Skeletal muscle cell (primary cell): ENCODE results near the gene RXRB.

ENCODE experiments used
- DNase-seq: peaks from one replicate; pipeline ENCODE4 v3.0.0-alpha.2; 2010; ENCODE audit warnings: low read depth
- H3K4me3 ChIP-seq: 2 replicates; pipeline ENCODE4 v1.5.1; 2011; ENCODE audit warnings: low read depth, mild to moderate bottlenecking, control low read depth, low read length, moderate library complexity

The RXRB gene

DNA sequence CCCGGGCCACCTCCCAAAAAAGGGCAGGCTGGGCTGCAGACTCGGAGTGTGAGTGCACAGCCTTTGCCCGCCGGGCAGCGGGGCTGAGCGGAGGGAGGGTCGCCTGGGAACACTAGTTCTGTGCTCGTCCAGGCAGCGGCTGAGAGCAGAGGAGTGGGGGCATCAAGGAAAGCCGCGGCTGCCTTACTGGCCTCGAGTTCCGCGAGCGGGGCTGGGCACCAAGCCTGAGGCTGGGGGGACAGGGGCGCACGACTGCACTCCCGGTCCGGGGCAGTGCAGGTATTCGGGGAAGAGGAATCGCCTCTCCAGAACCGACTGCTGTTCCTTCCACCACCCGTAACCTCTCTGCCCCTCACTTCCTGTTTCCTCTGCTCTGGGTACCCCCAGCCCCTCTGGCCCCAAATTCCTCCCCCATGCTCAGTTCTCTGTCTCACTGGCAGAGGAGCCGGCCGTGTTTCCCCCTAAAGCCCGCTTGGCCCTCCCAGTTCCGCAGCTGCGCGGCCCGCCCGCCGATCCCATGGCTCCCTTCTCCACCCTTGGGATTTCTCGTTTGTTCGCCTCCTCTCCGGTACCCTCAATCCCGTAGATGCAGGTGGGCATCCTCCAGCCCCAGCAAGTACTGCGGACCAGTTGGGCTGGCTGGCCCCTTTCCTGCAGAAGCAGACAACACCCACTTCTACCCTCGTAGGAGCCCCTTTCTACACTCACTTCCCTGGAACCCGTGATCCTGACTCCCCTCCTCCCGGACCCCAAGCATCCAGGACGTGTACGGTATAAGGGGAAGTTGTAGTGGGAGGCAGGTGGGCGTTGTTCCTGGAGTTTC lies 12.9 kb upstream of the RXRB start:
- DNase-seq, result no peak
- peak overlapping the region; percentile 58 for H3K4me3 ChIP-seq

DNA sequence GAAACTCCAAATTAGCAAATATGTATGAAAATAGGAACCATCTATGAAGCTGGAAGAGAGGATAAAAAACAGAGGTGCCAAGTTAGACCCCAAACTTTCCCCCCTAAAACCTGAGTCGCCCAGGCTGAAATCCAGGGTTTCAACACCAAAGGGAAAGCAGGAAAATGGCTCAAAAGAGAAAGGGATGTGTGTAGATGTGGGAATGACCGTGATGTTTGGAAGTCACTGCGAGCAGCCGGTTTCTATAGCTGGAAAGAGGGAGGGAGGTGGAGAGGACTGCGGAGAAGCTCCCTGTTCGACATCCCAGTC lies 12.3 kb upstream of the RXRB start:
- DNase-seq, result no peak
- H3K4me3 ChIP-seq, result peak overlapping the region; percentile 58

DNA sequence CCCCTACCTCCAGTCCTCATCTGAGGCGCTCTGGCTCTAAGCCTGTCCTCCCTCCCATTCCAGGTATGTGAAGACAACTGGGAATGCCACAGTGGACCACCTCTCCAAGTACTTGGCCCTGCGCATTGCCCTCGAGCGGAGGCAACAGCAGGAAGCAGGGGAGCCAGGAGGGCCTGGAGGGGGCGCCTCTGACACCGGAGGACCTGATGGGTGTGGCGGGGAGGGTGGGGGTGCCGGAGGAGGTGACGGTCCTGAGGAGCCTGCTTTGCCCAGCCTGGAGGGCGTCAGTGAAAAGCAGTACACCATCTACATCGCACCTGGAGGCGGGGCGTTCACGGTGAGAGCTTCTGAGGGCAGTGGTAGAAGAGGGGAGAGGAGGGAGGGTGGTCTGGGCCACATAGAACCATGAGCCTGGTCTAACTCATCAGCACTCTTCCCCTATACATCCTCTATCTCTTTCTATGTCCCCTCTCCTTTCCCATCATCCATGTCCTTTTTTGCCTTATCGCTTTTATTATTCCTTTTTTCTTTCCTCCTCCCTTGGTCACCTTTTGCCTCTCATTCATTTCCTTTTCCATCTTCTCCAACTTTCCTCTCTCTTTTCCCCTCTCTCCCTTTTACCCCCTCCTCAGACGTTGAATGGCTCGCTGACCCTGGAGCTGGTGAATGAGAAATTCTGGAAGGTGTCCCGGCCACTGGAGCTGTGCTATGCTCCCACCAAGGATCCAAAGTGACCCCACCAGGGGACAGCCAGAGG lies 11.4 kb upstream of the RXRB start:
- H3K4me3 ChIP-seq, result no peak overlapping the region

DNA sequence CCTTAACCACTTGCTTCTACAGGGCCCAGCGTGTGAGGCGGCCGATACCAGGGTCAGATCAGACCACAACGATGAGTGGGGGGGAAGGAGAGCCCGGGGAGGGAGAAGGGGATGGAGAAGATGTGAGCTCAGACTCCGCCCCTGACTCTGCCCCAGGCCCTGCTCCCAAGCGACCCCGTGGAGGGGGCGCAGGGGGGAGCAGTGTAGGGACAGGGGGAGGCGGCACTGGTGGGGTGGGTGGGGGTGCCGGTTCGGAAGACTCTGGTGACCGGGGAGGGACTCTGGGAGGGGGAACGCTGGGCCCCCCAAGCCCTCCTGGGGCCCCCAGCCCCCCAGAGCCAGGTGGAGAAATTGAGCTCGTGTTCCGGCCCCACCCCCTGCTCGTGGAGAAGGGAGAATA lies 10.7 kb upstream of the RXRB start:
- DNase-seq, result no peak
- no peak overlapping the region for H3K4me3 ChIP-seq

More for the DNA sequence above, 11.4 kb upstream of the RXRB start:
- no peak for DNase-seq

DNA sequence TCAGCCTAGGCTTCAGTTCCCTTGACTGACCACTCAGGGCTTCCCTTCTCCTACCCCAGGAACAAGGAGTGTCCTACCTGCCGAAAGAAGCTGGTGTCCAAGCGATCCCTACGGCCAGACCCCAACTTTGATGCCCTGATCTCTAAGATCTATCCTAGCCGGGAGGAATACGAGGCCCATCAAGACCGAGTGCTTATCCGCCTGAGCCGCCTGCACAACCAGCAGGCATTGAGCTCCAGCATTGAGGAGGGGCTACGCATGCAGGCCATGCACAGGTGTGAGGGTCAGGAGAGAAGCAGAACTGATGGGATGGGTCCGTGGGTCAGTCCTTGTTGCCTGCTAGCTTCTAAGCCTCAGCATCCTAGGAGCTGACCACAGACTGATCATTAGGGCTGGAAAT lies 9.4 kb upstream of the RXRB start:
- DNase-seq, result no peak
- no peak overlapping the region for H3K4me3 ChIP-seq

DNA sequence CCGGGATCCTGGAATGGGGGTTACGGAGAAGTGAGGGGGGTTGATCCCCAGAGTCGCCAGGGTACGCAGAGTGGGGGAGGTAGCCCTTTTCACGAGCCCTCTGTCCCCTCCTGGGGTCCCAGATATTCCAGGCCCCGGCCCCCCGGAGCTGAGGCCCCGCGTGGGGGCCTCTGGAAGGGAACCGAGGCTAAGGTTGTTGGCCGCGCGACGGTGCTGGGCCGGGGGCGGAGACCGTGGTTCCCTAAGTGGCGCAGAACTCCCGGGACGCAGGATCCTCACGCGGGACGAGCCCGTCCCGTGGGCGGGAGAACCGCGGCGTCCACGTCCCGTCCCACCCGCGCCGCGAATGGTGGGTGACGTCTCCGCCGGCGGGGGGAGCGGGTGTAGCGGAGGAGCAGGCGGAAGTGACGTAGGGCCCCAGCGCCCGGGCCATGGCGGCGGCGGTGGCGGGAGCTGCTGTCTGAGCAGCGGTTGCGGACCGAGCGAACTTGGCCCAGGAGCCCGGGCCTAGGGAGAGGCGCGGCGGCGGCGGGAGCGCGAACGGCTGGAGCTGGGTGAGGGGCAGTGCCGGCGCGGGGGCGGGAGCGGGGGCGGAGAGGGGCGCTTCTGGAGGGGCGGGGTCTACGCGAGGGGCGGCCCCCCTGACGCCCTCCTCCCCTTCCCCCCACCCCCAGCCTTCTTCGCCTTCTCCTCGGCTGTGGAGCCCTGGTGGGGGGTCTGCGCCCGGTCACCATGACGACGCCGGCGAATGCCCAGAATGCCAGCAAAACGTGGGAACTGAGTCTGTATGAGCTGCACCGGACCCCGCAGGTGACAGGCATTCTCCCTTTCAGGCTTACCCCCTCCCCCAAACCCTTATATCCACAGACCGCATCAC lies 7.9 kb upstream of the RXRB start, which contains the start of gene RING1:
Gene RING1 (plus strand): TSS at position 410 of the 877 bp plus-strand sequence. CDS start 323 bp downstream, at position 733.
- H3K4me3 ChIP-seq, result peak within 1 kb of the TSS; percentile 95

DNA sequence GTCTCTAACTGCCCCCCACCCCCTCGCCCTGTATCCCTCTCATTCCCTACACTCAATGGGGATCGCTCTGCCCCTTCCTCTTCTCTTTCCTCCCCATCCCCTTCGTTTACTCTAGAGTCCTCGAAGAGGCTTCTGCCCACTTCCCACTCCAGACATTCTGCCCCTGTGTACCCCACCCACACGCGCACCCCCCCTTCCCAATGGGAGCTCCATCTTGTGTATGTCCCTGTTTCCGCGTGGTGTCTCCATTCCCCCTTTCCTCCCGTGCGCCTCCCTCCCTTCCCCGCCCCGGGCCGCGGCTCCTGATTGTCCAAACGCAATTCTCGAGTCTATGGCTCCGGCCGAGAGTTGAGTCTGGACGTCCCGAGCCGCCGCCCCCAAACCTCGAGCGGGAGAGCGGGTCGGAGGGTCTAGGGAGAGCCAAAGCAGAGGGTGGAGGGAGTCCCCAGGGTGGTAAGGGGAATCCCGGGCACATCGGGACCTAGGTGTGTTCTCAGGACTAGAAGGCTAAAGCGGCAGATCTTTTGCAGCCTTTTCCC lies 7.2 kb upstream of the RXRB start:
- peak overlapping the region; percentile 95 for H3K4me3 ChIP-seq
- no peak for DNase-seq

More for the DNA sequence above, 7.9 kb upstream of the RXRB start, which contains the start of gene RING1:
- DNase-seq, result no peak

DNA sequence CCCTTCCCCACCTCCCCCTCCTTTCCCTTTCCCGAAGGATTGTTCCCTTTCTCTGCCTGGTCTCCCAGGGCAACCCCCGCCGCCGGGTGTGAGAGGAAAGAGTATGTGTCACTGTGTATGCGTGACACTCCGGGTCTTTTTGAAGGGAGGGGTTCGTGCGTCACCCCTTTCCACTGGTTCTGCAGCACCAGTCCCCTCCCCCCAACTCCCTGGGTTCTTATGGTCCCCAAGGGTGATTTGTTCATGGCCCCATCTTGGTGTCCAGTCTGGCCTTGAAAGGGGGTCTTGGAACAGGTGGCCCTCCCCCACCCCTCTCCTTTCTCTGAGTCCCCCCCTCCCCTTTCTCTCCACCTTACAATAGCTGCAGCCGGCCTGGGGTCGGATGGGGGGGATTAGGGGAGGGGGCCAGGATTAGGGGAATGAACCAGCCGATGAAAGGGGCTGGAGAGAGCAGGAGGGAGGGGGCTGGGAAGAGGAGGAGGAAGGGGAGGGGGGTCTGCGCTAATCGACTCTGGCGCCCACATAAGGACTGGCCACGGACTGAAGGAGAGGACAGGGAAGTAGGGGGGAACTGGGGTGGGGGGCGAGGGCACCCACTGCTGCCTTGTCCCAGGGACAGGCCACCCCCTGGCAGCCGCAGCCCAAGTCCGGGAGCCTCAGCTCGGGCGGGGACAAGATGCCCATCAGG lies 6.5 kb upstream of the RXRB start:
- no peak for DNase-seq
- peak overlapping the region; percentile 95 for H3K4me3 ChIP-seq

DNA sequence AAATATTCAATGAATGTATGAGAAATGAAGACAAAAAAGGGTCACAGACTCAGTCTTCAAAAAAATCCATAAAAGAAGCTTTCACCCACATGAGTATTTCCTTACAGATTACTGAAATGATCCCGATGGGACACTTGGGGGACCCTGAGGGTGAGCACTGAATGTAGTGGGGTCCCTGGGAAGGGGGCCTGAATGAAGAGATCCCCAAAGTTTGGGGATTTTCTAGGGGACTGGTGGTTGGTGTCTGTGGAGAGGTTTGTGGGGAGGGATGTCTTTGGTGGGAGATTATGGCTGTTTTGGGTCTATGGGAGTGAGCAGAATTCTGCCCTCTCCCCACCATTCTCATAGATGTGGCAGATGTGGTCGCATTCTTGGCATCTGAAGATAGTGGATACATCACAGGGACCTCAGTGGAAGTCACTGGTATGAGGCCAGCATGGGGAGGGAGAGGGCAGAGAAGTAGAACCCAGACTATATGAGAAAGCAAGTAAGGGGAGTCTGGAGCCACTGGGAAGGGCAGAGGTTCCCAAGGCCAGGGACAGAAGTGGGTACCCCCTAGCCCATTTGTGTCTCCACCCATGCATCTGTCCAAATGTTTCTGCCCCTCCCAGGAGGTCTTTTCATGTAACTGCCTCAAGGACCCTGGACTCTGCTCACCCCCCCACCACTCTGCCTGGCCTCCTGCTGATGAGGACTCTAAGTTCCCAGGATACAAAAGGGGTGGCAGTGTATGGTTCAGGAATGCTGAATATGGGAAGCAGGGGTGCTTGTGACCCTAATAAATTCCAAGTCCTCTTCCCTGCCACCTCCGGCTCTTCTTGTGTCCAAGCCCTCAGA lies 5.8 kb upstream of the RXRB start:
- H3K4me3 ChIP-seq, result no peak overlapping the region
- no peak for DNase-seq

DNA sequence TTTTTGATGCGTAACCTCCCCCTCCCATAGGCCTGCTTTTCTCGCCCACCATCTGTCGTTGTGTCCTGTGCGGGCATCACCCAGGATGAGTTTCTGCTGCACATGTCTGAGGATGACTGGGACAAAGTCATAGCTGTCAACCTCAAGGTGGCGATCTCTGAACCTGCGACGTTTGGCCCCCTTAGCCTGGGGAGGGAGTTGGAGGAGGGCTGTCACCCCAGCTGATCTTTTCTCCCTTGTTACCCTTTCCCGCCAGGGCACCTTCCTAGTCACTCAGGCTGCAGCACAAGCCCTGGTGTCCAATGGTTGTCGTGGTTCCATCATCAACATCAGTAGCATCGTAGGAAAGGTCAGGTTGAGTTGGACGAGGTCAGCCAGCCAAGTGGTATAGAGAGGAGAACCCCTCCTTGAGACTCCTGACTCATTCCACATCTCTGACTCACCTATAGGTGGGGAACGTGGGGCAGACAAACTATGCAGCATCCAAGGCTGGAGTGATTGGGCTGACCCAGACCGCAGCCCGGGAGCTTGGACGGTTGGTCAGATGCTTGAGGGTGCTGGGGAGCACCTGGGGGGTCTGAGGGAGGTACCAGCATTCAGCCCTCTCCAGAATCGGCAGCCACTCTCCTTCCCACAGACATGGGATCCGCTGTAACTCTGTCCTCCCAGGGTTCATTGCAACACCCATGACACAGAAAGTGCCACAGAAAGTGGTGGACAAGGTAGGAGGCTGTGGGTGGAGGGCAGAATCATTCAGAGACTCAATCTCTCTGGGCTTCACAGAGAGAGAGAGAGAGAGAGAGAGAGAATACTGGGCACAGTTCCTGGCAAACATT lies 4.9 kb upstream of the RXRB start:
- H3K4me3 ChIP-seq, result peak overlapping the region; percentile 75
- no peak for DNase-seq

DNA sequence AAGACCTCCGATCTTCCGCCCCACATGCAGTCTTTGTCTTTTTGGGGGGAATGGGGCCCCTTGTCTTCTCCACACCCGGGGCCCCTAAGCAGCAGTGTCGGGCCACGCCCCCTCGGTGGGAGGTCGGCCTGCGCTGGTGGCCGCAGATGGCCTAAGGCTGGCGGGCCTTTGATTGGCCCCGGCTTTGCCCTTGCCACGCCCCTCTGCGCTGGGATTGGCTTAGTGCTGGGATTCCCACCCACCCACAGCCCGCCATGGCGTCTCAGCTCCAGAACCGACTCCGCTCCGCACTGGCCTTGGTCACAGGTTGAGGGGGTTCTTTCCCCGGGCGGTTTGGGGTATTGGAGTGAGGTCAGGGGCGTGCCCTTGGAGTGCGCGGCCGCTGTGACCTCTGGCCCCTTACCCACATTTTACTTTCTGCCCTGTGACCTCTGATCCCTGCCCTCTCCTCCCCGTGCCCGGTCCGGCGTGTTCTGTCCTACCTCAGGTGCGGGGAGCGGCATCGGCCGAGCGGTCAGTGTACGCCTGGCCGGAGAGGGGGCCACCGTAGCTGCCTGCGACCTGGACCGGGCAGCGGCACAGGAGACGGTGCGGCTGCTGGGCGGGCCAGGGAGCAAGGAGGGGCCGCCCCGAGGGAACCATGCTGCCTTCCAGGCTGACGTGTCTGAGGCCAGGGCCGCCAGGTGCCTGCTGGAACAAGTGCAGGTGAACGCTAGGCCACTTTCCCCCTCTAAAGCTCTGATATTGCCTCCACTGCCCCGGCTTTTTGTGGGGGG lies 4.1 kb upstream of the RXRB start, which contains the start of gene HSD17B8:
Gene HSD17B8 (plus strand): TSS at position 241 of the 776 bp plus-strand sequence. CDS start 14 bp downstream, at position 255.
- peak within 1 kb of the TSS; percentile 75 for H3K4me3 ChIP-seq
- DNase-seq, result peak; percentile 70

DNA sequence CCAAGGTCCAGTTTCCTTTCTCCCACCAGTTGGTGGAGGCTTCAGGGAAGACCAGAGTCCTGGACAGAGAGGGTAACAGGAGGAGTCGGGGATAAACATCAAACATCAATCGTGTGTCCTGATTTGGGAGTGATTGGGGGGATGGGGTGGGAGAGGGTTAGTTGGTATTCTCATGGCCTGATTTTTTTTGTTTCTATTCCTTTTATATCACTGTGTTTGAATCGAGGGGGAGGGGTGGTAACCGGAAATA lies 3.6 kb upstream of the RXRB start:
- no peak overlapping the region for H3K4me3 ChIP-seq

DNA sequence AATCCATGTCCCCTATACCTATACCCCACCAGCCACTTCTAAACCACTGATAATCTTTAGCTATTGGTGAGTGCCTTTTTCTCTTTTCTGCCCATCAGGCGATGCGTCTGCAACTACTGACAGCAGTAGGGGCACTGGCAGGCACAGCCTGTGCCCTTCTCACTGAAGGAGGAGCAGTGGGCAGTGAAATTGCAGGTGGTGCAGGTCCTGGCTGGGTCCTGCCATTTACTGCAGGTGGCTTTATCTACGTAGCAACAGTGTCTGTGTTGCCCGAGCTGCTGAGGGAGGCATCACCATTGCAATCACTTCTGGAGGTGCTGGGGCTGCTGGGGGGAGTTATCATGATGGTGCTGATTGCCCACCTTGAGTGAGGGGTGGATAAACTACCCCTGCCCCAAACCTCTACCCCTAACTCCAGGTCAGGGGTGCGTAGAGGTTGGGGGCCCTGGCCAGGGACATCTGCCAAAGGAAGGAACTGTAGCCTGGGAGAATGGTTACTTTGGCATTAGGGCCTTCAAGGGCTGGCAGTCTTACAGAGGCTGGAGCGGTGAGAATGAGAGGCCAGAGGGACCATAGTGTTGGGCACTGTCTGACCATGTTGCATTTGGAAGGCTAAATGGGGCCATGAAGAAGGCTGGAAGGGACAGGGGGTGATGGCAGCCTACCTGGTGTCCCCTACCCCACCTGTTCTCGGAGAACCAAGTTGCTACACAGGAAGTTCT lies 3.1 kb upstream of the RXRB start:
- DNase-seq, result no peak
- no peak overlapping the region for H3K4me3 ChIP-seq

More for the DNA sequence above, 3.6 kb upstream of the RXRB start:
- no peak for DNase-seq

DNA sequence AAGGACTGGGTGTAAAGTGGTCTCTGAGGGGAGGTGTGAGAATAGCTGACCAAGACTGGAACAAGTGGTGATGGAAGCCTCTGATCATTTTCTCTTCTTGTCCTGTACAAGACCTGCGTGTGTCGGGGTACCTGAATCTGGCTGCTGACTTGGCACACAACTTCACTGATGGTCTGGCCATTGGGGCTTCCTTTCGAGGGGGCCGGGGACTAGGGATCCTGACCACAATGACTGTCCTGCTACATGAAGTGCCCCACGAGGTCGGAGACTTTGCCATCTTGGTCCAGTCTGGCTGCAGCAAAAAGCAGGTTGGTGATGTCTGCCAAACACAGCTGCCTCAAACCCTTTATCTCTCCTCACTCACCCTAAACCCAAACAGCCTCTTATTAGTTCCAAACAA lies 2.3 kb upstream of the RXRB start:
- no peak overlapping the region for H3K4me3 ChIP-seq
- DNase-seq, result no peak

DNA sequence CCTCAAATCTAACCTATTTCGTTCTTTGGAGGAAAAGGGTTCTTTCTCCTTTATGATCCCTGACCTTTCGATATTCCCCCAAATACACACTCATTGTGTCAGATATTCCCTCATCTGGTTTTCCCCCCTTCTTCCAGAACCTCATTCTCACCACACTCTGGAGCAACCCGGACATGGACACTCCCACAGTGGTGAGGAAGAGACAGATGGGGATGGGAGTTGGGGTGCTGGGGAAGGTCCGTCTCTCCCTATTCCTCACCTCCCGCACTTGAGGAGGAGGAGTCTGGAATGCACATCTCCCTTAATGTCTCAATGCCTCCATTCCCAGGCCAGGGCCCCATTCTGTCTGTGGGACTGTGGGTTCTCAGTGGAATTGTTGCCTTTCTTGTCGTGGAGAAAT lies 1.5 kb upstream of the RXRB start:
- DNase-seq, result no peak
- peak overlapping the region; percentile 95 for H3K4me3 ChIP-seq

DNA sequence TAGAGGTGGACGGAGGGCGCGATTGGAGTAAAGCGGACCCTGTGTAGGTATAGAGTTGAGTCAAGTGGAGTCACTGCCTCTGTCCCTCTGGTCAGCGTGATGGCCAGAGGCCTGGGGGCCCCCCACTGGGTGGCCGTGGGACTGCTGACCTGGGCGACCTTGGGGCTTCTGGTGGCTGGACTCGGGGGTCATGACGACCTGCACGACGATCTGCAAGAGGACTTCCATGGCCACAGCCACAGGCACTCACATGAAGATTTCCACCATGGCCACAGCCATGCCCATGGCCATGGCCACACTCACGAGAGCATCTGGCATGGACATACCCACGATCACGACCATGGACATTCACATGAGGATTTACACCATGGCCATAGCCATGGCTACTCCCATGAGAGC lies 681 bp upstream of the RXRB start:
- peak overlapping the region; percentile 95 for H3K4me3 ChIP-seq
- no peak for DNase-seq
